GM18505 (cell line): ENCODE measurements around the gene KCNK3.

ENCODE experiments used
- ATAC-seq: cut with Tn5 transposase; IDR thresholded peaks from one replicate; pipeline ENCODE4 v1.9.1; 2021; ENCODE audit not compliant: unreplicated experiment
- POLR2A ChIP-seq: IDR thresholded peaks from 4 replicates; pipeline ENCODE4 v1.6.1; 2011; ENCODE audit warnings: borderline replicate concordance; ENCODE audit not compliant: insufficient read depth, insufficient read length; ENCODE audit errors: extremely low read depth

The KCNK3 gene

DNA sequence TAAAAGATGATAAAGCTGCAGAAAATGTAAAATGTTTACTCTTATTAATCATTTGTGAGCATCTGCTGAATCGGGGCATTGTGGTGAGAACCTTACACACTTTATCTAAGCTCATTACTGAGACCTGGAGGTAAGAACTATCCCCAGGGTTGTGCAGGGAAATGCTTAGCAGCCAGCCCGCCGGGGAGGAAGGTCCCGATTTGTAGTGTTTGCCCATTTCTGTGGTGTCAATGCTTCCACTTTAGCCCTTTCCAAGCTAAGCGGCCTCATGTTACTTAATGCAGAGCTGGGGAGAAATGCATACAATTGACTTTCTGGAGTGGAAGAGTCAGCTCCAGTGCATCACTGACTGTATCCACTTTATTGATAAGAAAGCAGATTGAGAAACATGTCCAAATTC is 20.8 kb upstream of the KCNK3 start:
- no peak for TF ChIP-seq POLR2A
- no peak for ATAC-seq

DNA sequence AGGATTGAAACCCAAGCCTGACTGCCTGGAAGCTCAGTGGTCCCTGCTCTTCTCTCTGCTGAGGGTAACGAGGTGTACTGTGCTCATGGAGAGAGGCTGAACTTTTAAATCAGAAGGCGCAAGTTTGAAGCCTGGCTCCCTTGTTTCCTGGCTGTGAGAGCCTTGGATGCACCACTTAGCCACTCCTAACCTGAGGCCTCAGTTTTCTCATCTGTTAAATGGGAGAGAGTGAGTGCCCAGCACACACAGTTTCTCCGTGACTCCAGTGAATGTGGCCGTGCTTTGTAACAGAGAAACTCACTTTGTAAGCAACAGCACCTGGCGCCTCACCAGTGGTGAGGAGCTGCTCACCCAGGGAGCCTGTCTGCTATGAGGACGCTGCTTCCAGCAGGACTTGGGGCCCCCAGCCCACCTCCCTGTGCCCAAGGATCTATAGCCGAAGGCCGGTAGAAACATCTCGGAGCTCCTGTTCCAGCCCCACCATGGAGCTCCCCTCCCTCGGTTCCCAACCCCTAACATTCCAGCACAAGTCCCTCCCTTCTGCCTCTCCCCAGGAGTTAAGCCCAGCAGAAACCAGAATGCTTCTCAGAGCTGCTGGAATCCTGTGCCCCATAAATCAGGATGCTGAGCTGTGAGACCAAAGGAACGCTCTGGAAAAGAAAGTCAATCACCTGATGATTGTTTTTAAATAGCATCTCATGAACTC is 20.3 kb upstream of the KCNK3 start:
- TF ChIP-seq POLR2A, result no peak
- no peak for ATAC-seq

DNA sequence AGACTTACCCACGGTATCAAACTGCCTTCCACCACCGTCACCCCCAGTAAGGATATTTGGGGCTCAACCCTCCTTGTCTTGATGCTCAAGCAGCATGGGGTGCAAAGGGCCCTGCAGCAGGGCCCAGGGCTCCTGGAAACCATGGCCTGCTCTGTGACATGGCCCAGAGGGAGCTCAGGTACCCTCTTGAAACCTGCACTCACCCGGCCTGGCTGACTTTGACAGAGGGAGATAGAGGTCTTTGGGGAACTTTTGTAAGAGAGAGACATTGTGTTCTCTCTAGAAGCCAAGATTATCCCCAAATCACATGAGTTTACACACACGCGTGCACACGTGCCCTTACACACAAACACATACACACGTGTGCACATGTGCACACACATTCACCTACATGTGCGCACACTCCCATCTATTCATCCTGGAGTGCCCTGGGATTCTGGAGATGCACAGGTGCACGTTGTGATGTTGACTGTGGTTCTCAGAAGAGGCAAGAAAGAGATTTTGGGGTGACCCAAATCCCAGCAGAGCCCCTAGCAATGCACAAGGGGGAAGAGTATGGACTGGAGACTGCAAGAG is 19.6 kb upstream of the KCNK3 start:
- no peak for TF ChIP-seq POLR2A
- no peak for ATAC-seq

DNA sequence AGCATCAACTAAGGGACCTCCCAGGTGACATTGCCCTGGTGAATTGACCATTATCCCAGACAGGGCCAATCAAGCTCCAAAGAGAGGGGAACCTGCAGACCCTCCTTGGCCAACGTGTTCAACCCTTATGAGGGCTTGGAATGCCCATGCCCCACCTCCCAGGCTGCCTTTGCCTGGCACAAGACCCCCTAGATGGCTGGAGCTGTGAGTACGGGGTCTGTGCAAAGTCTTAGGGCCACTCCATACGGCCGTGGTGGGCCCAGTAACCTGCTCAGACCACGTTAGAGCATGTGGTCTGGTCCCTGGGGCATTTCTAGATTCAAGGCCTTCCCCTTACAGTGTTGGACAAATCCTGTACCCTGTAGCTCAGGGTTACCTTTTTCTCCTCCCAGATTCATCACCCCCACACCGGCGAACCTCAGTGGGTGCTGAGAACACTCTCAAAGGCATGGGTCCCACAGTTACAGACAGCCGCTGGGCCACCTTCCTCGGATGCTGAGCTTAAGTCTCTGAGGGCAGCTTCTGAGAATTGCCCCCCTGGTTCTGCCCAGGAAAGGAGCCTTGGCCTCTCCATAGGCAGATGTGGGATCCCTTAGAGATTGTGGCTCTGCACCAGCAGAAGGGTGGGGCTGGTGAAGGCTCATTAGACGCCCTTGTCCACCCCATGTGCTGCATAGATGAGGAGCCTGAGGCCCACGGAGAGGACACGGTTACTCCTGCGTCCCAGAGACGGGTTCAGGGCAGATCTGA is 18.3 kb upstream of the KCNK3 start:
- TF ChIP-seq POLR2A, result no peak
- no peak for ATAC-seq

DNA sequence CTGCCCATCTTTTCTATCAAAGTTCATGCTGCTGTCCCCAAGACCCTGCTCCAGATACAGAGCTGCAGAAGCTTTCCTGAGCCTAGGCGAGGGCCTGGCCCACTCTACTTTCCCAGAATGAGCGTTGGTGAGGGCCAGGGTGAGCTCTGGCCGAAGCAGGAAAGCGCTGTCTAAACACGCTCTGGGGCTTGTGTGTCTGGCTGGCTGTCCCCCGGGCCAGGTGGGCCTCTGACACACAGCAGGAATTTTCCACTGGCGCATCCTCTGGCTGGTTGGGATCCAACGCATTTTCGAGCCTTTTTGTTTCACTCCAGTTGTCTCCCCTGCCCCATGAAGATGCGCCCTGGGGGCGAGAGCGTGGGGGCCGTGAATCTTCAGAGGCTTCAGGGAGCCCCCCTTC is 17.8 kb upstream of the KCNK3 start:
- no peak for TF ChIP-seq POLR2A
- no peak for ATAC-seq

DNA sequence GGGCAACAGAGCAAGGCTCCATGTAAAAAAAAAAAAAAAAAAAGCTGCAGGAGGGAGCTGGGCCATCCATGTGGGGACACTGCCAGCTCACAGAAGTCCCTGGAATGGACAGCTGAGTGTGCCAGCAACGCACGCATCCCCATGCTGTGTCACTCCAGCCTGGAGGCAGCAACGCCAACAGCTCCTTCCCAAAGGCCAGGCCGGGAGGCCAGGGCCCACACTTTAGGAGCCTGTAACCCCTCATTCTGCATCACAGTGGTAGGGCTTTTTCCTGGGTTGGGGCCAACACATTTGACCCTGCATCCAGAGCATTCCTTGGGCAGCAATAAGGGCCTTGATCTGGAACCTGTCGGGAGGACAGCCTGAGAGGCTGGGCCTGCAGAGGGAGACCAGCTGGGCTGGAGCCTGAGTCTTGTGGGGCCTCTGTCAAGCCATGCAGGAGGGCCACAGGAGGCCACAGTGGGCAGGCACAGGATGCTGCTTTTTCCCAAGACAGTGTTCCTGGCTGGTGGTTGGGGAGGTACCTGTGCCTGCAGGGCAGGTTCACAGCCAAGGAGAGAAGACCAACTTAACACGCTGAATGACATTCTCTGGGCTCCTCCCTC is 16.8 kb upstream of the KCNK3 start:
- no peak for ATAC-seq
- no peak for TF ChIP-seq POLR2A

DNA sequence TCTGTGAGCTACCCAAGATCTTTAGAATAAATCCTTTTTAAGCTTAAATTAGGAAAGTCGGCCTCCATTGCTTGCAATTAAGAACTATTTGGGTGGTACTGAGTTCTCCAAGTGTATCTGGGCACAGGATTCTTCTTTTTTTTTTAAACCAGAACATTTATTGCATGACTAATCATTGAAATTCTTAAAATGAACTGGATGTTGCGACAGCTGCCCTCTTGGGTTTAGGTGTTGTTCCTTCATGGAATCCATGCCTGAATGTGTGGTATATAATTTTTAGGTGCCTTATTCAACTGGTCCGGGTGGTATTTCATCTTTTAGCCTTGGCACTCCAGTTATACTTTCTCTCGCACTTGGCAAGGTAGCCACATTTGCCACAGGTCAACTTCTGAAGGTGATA is 14.5 kb upstream of the KCNK3 start:
- ATAC-seq, result no peak

DNA sequence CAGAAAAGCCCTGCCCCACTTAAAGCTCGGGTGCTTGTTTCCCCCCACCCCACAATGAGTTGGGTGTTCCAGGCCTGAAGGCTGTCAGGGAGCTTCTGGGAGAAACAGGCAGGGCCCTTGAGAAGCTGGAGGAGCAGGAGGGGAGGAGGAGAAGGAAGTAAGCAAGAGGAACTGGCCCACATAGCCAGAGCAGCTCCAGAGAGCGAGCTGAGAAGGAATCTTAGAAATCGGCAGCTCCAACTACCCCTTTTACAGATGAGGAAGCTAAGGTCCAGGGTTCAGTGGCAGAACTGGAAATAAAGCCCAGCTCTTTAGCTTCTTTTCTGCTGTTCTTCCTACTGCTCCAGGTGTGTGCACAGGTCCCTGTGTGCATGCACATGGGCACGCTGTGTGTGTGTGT is 12.7 kb upstream of the KCNK3 start:
- TF ChIP-seq POLR2A, result no peak
- no peak for ATAC-seq

More for the DNA sequence above, 14.5 kb upstream of the KCNK3 start:
- TF ChIP-seq POLR2A, result no peak

DNA sequence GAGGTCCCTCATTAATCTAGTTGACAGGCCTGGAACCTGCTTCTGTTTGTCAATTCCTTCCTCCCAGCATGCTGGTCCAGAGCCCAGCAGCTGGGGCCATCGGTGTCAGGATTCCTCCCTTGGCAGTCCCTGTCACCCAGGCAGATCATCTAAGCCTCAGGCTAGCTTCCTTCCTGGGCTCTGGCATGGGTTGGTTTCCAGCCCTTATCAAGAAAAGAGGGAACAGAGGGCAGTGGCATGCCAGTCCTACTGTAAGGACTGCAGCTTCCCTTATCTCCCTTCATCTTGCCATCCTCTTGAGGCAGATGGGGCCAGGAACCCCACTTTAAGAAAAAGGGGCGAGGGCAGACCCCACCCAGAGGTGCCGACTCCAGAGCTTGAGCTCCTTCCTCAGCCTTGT is 10.9 kb upstream of the KCNK3 start:
- ATAC-seq, result no peak
- no peak for TF ChIP-seq POLR2A

DNA sequence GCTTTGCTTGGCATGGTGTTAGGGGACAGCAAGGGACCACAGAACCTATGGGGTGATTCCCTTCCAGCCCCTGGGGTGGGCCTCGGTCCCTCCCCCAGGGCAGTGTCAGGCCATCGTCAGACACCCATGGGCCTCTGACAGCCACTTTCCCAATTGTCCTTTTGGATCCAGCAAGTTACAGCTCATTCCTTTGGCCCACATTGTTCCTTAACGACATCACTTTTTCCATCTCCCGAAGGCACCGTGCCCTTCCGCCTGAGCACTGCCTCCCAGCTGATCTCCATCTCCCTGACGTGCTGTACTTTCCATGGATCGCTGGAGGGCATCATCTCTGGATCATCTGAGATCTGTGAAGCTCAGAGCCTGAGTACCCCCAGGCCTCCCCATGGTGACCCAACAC is 10.4 kb upstream of the KCNK3 start:
- ATAC-seq, result no peak
- TF ChIP-seq POLR2A, result no peak

DNA sequence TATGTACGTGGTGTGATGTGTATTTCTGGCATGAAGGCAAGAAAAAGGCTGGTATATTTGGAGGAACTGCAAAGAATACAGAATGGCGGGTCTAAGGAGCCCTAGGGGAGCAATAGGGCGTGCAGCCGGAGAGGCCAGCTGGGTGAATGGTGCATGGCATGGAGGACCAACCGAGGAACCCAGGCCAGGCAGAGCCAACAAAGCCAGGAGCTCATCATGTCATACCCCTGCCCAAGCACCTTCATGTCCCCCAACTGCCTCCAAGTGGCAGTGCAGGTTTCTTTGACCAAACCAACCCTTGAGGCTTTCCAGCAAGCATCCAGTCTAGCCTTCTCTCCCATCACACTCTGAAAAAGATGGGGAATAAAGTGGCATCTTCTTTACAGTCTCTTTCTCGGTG is 8.9 kb upstream of the KCNK3 start:
- TF ChIP-seq POLR2A, result no peak
- ATAC-seq, result no peak

DNA sequence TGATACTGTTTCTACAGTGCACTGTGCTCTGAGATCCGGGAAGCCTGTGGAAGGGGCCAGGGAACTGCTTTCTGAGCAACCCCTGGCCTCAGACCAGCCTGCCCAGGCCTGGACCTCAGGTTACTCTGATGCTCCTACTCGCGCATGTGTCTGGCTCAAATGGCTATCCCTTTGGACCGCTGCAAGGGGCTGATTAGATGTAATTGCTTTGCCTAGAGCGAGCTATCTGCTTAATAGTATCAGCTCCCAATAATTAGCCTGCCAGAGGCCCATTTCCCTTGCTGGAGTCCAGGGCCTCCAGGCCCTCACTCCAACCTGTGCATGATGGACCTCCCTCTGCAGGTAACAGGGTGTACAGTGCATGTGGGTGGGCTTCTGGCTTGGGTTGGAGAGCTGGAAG is 7.2 kb upstream of the KCNK3 start:
- TF ChIP-seq POLR2A, result no peak
- no peak for ATAC-seq

DNA sequence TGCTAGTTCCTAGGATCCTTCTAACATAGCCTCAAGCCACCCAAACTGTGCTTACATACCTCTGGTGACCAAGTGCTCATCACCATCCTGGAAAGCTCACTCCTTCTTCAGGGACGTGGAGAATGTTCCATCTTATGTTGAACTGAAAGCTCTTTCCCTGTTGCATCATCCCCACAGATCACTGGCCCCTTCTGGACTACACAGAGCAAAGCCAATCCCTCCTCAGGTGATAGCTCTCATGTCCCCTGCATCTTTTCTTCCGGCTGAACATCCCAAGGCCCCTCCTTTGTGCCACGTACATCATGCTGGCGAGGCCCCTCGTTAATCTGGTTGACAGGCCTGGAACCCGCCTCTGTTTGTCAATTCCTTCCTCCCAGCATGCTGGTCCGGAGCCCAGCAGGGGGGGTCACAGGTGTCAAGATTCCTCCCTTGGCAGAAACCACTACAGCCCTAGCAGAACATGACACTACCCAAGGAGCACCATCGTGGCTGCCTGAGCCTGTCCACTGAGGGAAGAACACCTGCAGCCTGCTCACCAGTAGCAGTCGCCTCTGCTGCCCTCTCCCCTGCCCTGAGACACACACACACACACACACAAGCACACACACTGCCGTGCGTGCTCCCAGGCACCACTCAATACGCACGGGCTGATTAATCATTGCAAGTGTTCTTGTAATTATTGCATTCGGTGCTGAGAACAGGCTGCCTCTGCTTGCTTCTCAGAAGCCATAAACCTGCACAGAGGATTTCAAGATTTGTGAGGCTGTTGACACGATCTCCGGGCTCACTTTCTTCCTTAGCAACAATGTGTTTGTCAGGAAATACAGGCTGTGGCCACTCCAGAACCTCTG is 6.3 kb upstream of the KCNK3 start:
- ATAC-seq, result no peak
- TF ChIP-seq POLR2A, result no peak
